Activated T-helper 1 cell treated with anti-CD3 and anti-CD28 coated beads, Interleukin-2, amount 50 U/mL, for 16 hours (primary cell): ENCODE results near the gene TSPAN15.
"Not testable (repeated sequence)": the region's sequence is repeated elsewhere in the genome, so short reads cannot be mapped to it uniquely, and the experiment has no call there.

Source experiments
- DNase-seq, 2 donors: peaks; one replicate each; pipeline ENCODE4 v3.0.0-alpha.2; 2020; ENCODE audit warnings: low read depth in 1 of 2, low spot score in 1 of 2

TSPAN15 gene

DNA sequence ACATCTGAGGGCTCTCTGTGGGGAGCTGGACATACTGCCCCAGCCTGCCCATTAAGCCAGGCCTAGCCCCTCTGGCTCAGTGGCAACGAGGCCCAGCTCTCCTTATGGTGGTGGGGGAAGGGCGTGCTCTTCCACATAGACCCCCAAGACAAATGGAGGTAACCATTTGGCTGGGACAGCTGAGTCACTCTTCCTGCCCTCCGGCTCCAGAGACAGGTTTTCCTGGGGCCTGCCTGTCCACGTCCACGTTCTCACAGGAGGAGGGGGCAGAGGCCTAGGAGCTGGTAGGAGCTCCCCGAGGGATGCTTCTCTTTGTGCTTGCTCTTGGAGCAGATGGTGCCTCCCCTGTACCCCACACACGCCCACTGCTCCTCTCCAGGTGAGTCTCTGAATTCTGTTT is 33.5 kb downstream of the TSPAN15 start:
- DNase-seq = no peak

DNA sequence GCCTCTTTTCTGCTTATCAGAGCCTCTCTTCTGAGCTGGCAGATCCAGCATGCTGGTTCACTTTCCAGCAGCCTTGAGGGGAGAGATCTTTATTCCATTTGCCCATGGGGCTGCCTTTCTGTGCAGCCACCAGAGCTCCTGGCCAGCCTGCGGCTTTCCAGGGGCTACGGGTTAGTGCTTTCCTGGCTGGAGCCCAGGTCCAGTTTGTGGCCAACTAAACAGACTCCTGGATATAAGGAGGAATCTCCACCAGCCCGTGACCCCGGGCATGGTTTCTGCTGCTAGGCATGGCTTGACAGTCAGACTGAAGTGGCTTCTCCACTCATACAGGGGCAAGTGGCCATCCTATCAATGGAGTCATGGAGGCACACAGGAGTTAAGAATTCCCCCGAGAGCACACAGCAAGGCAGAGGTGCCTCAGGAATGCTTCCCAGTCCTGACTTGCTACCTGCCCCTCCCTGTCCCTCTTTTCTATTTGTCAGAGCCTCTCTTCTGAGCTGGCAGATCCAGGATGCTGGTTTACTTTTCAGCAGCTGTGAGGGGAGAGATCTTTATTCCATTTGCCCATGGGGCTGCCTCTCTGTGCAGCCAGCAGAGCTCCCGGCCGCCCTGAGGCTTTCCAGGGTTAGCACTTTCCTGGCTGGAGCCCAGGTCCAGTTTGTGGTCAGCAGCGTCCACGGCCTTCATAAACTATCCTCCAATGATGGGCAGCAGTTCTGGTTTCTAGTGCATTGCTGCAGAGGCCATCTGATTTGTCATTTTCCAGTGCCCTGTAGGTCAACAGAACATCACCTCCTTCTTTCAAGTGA is 35.9 kb downstream of the TSPAN15 start:
- no peak for DNase-seq

DNA sequence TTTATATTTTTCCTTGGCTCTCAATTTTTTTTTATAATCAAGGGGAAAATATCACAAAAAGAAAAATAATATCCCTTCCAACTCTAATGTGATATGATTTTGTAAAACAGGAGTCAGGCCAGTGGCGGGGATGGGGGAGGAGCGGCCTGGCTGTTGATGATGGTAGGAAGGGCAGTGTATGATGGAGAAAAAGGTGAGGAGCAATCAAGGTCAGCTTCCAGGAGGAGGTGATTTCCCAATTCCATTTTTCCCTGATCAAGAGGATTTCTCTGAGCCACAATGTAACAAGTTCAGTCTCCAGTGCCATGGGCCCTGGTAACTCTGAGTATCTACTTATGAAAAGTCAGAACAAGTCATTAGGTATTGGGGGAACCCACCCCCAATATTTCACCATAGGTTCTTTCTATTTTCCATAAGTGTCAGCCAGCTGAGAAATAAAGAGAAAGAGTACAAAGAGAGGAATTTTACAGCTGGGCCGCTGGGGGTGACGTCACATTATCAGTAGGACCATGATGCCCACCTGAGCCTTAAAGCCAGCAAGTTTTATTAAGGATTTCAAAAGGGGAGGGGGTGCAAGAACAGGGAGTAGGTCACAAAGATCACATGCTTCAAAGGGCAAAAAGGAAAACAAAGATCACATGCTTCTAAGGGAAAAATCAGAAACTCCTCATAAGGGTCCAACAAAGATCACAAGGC is 37.0 kb downstream of the TSPAN15 start:
- not testable (repeated sequence) for DNase-seq

DNA sequence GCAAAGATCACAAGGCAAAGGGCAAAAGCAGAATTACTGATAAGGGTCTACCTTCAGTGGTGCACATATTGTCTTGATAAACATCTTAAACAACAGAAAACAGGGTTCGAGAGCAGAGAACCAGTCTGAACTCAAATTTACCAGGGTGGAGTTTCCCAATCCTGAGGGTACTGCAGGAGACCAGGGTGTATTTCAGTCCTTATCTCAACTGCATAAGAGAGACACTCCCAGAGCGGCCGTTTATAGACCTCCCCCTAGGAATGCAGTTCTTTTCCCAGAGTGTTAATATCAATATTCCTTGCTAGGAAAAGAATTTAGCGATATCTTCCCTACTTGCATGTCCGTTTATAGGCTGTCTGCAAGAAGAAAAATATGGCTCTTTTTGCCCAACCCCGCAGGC is 37.6 kb downstream of the TSPAN15 start:
- DNase-seq = not testable (repeated sequence)

DNA sequence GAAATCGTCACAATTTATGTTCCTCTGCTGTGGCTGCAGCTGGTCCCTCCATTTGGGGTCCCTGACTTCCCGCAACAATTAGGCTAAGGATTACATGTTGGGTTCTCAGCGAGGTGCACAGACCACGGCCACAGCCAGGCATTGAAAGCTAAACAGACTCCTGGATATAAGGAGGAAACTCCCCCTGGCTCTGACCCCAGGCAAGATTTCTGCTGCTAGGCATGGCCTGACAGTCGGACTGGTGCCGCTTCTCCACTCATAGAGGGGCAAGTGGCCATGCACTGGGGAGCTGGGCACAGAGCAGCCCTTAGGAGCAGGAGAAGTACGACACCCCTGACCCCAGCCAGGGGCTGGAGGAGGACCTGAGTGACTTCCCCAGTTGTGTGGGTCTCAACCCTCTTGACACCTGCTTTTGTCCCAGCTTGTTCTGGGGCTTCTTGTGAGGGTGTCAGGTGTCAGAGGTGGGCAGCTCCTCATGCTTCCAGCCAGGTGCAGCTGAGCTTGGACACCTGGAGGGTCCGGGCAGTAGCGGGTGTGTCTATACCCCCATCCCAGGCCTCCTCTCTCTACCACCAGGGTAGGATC is 38.3 kb downstream of the TSPAN15 start:
- DNase-seq = no peak

DNA sequence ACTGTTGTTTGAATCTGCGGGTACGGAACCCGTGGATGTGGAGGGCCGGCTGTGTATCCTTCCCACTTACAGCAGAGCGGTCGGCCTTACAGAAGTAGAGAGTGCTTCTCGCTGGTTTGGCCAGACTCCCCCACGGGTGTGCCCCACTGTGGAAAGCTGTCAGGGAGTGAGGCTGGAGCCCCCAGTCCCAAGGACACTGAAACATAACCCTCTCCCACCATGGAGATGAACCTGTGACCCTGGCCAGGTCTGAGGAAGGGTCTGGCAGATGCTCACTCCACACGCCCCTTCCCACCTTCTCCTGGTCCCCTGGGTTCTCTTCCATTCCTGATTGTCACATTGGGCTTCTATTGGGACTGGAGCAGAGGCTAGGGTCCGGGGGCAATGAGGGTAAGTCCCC is 39.6 kb downstream of the TSPAN15 start:
- no peak for DNase-seq

DNA sequence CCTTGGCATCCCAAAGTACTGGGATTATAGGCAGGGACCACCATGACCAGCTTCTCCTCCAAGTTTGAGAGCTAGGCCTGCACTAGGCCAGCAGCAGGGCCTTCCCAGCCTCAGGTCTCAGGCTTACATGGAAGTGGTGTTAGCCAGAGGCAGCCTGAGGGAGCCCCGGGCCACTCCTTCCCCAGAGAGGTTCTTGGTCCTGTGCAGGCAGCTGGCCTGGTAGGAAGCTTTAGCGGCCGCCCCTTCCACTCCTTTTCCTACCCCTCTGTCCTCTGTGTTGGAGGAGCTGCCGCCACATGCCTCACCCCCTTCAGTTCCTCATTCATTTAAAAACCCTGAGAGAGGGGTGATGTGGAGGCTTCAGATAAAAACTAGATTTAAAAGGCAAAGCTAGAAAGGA is 40.3 kb downstream of the TSPAN15 start:
- no peak for DNase-seq

DNA sequence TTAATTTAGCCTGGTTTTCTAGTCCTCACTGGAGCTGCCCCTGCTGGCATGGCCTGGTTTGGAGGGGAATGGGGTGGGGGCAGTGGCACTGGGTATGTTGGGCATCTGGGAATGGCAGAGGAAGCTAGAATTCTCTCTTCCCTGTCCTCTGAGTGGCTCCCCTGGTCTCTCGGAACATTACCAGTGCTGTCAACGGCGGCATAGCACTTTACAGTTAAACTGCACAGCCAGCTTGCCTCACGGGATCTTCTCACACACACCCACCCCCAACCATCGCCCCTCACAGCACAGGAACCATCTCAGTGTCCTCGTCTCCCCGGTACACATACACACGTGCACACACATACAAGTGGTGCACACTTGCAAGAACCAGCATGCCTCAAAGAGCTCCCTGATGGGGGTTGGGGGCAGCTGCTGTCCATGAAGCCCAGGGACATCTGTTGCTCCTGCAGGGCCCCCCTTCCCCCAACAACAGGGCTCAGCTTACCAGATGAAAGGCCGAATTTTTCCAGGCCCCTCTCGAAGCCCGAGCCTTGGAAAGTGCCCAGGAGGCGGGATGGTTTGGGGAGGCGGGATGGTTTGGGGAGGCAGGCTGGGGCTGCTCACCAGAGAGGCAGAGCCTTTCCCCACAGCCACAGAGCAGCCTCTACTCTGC is 41.0 kb downstream of the TSPAN15 start:
- DNase-seq = no peak

DNA sequence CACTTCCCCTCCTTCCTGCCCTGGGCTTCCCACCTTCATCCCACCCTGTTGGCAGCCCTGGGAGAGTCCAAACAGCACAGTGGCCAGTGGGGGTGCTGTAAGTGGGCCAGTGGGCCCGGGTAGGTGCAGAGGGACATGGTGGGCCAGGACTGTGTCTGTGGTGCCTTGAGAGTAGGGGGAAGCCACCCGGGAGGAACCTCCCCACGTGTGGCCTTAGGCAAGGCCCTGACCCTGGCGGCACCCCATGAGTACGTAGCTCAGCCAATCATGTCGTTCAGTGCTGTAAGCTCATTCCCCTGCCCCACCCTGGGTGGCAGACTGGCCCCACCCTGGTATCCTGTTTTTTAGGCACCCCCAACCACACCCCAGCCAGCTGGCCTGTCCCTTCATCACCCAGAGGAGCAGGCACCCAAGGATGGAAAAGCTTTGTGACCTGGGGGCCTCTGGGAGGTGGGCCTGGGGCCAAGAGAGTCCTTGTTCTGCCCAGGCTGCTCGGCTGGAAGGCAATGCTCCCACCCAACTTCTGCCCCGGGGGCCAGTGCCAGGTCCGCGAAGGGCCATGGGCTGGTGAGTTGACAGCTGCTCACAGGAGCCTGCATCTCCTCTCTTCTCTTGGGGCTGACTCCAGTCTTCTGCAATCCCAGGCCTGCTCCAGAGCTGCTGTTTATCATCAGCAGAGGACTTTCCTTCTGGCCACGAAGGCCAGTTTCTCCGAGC is 41.6 kb downstream of the TSPAN15 start:
- DNase-seq = no peak

DNA sequence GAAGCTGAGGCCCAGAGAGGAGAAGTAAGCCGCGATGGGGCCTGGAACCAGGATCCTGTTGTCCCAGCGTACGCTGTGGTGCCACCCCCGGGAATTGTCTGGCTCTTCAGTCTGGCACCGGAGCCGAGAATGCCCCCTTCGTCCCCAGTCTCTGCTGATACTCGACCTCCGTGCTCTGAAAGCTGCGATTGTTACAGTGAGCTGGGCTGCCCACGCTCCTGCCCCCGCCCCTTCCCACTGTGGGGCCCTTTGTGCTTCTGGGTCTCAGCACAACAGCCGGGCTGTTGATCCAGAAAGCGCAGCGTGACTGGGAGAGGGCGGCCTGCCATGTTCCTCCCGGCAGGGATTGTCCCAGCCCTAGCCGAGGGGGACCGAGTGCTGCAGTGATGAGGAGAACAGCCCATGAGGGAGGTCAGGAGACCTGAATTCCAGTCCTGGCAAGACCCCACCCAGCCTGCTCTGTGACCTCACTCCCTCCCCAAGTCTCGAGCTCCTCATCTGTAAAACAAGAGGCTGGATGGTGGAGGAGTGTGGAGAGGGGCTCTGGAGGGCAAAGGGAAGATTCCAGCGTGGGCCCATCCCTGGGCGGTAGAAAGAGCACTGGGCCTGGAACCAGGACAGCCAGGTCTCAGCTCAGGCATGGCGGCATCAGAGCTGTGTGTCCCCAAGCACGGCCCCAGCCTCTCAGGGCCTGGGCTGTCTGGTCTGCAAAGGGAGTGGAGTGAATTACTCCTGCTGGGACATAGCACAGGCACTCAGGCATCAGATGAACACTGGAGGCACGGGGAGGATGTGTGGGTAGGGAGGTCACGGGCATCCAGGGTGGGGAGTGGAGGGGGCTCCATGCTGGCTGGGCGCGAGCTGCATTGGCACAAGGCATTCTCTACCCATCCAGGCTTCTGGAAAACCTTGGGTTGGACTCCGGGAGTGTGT is 43.6 kb downstream of the TSPAN15 start:
- DNase-seq = no peak

DNA sequence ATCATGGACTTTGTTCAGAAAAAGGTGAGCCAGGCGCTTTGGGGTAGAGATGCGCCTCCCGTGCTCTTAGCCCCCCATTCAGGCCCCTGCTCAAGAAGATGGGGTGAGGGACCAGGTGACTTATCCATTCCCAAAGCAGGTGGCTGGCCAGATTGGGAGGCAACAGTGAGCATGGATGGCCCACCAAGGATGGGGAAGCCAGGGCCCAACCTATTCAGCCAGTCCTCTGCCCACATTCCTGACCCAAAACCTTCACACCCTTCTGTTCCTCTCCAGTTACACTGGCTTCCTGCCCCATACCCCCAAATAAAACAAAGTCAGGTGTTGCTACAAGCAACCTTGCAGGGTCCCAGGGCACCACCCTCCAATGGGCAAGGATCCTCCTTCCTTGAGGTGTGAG is 44.4 kb downstream of the TSPAN15 start:
- DNase-seq = no peak

DNA sequence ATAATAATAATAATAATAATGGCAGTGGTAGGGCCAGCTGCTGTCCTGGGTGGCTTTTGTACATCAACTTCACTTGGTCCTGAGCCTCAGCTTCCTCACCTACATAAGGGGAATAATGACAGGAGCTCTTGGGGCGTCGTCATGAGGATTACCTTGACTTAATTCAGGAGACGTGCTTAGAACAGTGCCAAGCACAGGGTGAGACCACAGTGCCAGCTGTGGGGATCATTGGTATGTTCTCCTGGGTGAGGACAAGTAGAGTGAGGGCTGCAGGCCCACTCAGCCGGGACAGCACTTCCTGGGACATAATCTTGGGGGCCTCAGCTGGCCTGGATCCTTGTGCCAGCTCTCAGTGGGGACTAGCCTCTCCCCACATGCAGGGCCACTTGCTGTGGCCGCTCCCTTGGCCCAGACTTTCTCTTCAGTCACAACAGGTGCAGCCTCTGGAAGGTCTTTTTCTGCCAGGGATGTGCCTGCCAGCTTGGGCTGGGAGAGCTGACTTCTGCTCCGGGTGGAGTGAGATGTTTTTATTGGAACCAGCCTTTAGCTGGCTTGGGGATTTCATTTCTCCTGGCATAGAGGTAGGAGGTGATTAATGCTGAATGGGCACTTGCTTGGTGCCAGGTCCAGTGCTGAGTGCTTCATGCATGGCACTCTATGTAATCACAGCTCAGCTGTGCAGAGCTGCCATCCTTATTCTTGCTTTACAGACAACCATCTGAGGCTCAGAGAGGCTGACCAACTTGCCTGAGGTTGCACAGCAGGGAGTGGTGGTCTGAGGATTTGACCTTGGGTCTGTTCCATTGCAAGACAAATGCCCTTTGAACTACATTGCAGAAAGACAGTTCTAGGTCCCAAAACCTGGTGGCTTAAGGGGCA is 45.3 kb downstream of the TSPAN15 start:
- DNase-seq = no peak

DNA sequence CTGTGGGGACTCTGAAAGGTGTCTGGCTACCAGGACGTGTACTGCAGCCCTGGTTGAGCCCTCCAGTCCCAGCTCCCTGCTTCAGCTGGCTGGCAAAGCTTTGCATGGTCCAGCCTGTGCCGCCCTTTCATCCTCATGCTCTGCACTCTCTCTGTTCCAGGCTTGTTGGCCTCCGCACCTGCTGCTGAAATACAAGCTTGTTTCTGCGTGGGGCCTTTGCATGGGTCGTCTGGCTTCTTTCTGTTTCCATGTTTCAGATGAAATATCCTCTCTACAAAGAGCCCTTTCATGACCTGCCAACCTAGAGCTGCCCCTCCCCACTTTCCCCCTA is 45.9 kb downstream of the TSPAN15 start:
- DNase-seq = no peak

DNA sequence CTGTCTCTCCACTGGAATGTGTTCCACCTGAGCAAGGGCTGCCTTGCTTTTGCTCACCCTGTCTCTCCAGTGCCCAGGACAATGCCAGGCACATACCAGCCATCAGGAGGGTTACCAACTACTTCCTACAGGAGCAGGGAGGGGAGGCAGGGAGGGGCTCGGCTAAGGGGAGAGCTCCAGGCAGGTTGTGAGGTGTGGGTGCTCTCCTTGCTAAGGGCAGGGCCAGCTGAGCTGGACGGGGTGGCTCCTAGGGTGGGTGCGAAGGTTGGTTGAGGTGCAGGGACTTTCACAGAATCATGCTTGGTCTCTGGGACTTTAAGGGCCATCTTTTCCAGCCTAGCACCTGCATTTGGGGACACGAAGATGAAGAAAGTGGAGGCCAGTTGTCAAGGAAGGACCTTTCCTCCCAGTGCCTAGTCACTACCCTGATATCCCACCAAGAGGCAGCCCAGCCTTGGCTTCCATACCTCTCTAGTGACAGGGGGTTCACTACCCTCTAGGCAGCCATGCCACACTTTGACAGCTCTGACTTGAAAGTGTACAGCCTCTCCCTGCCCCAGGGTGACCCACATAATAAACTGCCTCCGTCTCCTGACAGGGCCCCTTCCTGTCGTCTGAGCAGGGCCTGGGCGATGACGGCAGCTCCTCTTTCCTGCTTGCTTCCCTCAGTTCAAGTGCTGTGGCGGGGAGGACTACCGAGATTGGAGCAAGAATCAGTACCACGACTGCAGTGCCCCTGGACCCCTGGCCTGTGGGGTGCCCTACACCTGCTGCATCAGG is 46.5 kb downstream of the TSPAN15 start:
- no peak for DNase-seq

DNA sequence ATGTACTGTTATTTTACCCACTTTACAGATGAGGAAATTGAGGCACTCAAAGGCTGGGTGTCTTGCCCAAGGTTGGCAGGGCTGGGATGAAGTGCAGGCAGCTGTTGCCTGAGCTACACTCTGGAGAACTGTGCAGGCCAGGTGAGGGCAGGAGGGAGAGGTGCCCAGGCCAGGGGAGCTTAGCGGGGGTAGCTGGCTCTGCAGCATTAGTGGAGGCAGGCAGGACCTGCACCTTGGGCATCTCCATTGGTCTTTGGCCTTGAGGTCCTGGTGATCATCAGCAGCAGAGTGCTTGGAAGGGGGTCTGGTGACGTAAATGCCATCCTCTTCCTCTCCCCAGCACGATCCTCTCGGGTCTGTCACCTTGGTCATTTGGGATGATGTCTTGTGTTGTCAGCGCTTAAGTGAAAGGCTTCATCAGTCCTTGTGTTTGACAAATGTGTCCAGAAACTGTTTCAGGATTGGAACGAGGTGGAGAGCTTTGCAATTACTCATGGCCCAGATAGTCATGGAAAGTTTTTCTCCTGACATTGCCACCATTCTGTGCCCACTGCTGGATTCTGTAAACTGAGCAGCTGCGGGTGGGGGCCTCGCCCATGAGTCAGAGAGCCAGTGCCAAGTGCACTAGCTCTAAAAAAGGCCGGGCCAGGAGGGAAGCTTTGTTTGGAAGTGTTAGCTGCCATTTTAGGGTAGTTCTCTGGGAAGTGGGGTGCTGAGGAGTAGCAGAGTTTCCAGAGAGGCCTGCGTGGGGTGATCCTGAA is 47.6 kb downstream of the TSPAN15 start:
- no peak for DNase-seq

DNA sequence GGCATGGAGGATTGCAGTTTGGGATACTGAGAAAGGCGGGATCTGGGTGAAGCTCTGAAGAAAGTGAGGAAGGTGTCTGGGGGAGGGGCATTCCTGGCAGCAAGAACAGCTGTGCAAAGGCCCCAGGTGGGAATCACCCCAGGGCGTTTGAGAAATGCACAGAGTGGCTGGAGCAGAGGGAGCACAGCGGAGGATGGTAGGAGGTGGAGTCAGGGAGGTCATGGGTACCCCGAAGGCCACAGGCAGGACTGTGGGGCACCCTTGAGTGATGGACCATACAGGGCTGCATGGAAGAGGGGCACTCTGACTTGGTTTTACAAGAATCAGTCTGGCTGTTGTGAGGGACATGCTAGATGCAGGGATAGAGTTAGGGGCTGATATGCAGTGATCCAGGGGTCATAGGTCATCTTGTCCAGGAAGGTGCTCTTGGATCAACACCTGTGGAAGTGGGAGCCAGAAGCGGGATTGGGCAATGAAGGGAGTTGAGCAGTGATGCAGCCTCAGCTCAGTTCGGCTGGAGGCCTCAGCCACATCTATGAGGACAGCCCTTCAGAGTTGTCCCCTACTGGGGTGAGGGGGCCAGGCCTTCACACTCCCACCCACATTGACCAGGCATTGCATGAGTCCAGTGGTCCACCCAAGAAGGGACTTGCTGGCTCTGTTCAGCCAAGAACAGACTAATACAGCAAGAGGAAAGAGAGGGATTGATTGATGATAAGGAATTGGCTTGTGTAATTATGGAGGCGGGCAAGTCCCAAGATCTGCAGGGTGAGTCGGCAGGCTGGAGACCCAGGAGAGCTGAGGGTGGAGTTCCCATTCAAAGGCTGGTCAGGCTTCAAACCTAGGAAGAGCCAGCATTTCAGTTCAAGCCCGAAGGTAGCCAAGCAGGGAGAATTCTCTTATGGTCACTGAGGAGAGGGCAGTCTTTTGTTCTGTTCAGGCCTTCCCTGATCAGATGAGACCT is 48.7 kb downstream of the TSPAN15 start:
- no peak for DNase-seq
